NCI-H2107 treated with DMSO at 0.1 percent for 48 hours (cell line): ENCODE measurements around the gene NFIX.

Source experiments
- DNase-seq: peaks from one replicate; lab custom pipeline; 2025; ENCODE audit not compliant: unreplicated experiment; lab: John Stamatoyannopoulos, UW

The NFIX gene

GRCh38 chr19:13053761-13054625 lies 58.7 kb downstream of the NFIX start:
- DNase-seq = no peak

- no peak for DNase-seq
Measured at GRCh38 chr19:13054626-13055212, 59.4 kb downstream of the NFIX start.

DNA sequence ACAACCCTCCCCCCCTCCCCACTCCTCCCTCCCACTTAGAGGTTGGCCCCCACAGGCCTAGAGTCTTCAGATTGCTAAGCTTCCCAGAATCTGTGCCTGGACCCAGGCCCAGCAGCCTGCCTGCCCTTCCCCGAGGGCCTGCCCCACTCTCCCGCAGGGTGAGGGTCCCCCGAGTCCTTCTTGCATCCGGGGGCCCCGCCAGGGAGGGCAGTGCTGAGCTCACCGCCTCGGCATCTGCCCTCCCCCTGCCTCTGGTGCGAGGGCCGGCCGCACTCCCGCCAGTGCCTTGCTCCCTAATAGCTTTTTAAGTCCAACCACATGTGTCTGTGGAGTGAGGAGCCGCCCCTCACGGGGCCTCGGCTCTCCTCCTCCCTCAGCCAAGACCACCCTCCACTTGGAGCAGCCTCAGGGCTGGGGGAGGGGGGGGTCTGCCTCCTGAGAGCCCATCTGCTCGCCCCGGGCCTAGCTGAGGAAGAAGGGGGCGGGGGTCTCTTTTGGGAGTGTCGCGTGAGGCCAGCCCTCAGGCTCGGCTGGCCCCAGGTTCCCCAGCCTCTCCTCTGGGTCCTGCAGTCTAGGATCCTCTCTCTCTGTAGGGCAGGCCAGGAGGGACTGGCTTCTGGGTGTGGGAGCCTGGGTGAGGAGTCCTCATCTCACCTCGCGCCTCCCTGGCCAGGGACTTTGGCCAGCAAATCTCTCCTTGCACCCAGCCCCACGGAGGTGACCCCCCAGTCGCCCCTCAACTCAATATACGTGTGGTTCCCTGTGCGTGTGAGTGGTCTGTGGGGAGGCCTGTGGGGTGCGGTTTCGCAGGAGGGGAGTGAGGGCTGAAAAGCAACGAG lies 60.2 kb downstream of the NFIX start:
- DNase-seq = no peak

DNA sequence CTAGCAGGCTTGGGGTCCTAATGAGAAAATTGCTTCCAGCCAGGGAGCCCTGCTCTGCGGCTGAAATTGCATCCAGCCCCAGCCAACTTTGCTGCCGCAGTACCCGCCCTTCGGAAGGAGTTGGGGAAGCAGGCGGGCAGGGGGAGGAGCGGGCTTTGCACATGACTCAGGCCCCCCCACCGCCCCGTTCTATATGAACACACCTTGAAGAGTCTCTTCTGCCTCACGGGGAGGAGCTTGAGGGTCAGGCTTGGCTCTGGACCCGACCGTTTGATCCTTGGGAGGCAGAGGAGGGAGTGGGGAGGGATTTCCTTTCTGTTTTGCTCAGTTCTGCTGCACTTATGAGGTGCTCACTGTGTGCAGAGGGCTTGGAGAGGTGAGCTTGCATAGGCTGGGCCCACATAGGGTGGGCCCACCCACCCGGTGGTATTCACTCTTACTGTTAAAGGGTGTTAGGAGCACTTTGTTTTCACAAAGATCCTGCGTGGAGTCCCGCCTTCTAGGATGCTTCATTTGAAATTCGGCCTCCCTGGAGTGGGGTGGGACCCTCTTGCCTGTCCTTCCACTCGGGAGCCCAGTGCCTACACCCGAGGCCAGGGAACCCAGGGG lies 60.9 kb downstream of the NFIX start:
- DNase-seq = no peak

- peak; percentile 53 for DNase-seq
Measured at GRCh38 chr19:13057147-13057572, 61.9 kb downstream of the NFIX start.

DNA sequence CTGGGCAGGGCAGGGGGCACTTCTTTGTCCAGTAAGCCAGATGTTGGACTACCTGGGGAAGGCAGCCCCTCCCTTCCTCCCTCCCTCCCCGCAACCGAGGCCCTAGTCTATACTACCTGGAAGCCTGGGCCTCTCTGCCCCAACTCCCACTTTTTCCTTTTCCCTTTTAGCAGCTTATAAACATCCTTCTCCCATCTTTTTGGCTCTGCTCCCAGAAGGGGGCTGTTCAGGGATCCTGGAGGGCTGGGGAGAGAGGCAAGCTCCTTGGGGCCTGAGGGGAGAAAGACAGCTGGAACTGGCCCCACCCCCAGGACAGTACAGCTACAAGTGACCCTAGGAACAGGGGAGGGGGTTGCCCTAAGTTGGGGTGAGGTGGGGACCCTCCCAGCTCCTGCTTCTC lies 62.5 kb downstream of the NFIX start:
- no peak for DNase-seq

GRCh38 chr19:13058951-13059660 lies 63.8 kb downstream of the NFIX start:
- DNase-seq = no peak

GRCh38 chr19:13060233-13060963 lies 65.1 kb downstream of the NFIX start:
- no peak for DNase-seq

GRCh38 chr19:13060964-13061927 lies 66.0 kb downstream of the NFIX start:
- peak; percentile 37 for DNase-seq

GRCh38 chr19:13062317-13062716 lies 67.0 kb downstream of the NFIX start:
- no peak for DNase-seq

- no peak for DNase-seq
Measured at GRCh38 chr19:13063461-13064091, 68.3 kb downstream of the NFIX start.

DNA sequence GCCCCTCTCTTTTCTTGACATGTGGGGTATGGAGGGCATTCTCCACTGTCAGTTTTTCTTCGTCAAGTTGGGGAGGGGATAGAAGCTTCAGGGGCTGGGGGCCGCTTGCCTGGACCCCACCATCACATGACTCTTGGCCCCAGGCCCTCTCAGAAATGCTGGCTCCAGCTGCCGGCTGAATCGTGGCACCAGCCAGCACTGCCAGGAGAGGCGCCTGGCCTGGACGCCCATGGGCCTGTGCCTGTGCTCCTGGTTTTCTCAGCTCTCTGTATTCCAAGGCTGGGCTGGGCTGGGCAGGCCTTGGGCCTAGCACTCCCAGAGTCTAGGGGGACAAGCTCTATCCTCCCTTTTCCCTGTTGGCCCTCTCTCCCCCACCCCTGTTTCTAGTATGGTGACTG lies 68.8 kb downstream of the NFIX start:
- DNase-seq = no peak

GRCh38 chr19:13066226-13066625 lies 71.0 kb downstream of the NFIX start:
- DNase-seq = no peak

DNA sequence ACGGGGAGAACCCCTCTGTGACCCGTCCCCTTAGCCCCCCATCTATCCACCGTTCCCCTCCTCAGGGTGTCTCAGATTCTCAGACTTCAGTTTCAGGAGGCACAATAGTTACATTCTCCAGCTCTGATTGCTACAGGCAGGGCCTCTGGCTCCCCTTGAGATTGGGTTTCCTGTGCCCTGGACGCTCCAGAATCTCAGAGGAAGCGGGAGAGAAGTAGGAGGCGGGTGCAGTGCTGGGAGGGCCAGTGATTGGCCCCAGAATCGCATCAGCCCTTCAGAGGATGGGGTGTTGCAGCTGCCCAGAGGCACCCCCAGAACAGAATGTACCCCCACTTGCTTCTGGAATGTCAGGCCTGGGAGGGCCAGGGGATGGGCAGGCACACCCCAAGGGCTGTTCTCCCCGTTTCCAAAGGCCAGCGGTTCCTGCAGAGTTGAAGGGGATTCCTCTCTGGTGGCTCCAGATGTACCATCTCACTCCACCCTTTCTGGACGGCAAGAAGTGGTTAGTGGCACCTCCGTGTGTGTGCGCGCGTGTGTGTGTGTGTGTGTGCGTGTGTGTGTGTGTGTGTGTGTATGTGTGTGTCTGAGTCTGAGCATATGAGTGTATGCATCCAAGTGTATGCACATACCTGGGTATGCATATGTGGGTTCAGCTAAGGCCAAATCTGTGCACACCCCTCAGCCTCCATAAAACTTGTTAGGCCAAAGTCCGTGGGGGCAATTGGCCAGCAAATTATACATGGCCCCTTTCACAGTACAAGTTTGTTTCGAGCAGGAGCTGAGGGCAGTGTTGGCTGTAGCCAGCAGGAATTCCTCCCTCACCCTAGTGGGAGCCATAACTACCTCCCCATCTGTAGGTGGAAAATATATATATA lies 71.9 kb downstream of the NFIX start:
- no peak for DNase-seq

DNA sequence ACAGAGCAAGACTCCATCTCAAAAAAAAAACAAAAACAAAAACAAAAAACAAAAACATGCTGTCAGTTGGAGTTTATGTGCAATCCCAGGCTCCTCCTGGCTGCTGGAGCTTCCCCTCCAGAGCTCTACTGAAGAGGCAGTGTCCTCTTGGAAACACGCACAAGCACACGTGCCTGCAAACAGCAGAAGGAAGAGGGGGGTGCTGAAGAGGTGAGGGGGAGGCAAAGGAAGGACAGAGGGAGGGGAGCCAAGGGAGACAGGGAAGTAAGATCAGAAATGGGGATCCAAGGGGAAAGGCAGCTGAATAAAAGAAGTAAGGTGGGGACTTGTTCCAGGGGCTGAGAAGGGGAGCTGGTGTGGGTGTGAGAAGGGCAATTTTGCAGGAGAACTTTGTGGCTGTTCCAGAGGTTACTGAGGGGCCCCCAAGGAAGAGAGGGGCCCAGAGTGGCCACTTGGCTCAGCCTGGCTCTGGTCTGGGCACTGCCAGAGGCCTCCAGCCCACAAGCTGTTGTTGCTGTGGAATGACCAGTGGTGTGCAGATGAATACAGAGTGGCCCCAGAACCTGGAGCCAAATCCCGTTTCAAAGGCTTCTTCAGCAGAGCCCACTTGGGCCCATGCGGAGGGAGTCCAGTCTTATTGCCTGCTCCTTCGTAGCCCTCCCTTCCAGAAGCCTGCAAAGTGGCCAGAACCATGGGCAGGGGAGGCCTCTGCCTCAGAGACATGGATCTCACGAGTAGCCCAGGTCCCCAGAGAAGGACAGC lies 73.0 kb downstream of the NFIX start:
- no peak for DNase-seq
